Ishikawa (cell line): Measurements from ENCODE around the gene HTD2.

Source experiments
- CEBPB ChIP-seq: IDR thresholded peaks from 2 replicates; pipeline ENCODE4 v1.6.1; 2012
- CREB1 ChIP-seq: IDR thresholded peaks from 2 replicates; pipeline ENCODE4 v1.6.1; 2012; ENCODE audit warnings: low read depth
- EGR1 ChIP-seq: IDR thresholded peaks from 2 replicates; pipeline ENCODE4 v1.6.1; 2012
- EP300 ChIP-seq: IDR thresholded peaks from 2 replicates; pipeline ENCODE4 v1.6.1; 2012; ENCODE audit warnings: borderline replicate concordance
- RAD21 ChIP-seq: IDR thresholded peaks from 2 replicates; pipeline ENCODE4 v1.6.1; 2012; ENCODE audit warnings: low read depth
- TAF1 ChIP-seq: IDR thresholded peaks from 2 replicates; pipeline ENCODE4 v1.6.1; 2012; ENCODE audit warnings: low read depth, mild to moderate bottlenecking
- TCF12 ChIP-seq: IDR thresholded peaks from 2 replicates; pipeline ENCODE4 v1.6.1; 2012; ENCODE audit warnings: low read depth
- TEAD4 ChIP-seq: IDR thresholded peaks from 2 replicates; pipeline ENCODE4 v1.6.1; 2012
- YY1 ChIP-seq: IDR thresholded peaks from 2 replicates; pipeline ENCODE4 v1.6.1; 2012; ENCODE audit warnings: low read depth
- TF ChIP-seq, protein P1 (sequence below): IDR thresholded peaks from 2 replicates; pipeline ENCODE4 v1.6.1; 2012; ENCODE audit warnings: low read depth, mild to moderate bottlenecking
- TF ChIP-seq, protein P2 (sequence below): IDR thresholded peaks from 2 replicates; pipeline ENCODE4 v1.6.1; 2012

DNA sequence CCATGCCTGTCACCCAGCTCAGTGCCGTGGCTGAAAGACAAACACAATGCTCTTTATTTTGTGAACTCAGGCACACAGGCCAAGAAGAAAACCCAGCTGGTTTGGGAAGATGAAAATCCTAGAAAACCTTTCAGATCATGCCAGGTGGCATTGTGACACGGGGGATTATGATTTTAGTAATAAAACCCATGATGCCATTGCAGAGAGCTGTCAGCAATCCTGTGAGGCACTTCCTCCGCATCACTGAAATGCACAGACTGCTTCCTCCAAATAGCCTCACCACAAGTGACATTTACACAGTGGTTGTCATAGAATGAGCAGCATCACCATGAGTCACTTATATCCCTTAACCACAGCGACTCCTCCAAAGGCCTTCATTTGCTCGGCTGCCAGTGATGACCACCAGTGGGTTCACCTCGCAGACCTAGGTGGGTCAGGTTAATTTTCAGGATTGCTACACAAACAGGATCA, 46.0 kb upstream of the HTD2 start:
- TF ChIP-seq, protein P1, sequence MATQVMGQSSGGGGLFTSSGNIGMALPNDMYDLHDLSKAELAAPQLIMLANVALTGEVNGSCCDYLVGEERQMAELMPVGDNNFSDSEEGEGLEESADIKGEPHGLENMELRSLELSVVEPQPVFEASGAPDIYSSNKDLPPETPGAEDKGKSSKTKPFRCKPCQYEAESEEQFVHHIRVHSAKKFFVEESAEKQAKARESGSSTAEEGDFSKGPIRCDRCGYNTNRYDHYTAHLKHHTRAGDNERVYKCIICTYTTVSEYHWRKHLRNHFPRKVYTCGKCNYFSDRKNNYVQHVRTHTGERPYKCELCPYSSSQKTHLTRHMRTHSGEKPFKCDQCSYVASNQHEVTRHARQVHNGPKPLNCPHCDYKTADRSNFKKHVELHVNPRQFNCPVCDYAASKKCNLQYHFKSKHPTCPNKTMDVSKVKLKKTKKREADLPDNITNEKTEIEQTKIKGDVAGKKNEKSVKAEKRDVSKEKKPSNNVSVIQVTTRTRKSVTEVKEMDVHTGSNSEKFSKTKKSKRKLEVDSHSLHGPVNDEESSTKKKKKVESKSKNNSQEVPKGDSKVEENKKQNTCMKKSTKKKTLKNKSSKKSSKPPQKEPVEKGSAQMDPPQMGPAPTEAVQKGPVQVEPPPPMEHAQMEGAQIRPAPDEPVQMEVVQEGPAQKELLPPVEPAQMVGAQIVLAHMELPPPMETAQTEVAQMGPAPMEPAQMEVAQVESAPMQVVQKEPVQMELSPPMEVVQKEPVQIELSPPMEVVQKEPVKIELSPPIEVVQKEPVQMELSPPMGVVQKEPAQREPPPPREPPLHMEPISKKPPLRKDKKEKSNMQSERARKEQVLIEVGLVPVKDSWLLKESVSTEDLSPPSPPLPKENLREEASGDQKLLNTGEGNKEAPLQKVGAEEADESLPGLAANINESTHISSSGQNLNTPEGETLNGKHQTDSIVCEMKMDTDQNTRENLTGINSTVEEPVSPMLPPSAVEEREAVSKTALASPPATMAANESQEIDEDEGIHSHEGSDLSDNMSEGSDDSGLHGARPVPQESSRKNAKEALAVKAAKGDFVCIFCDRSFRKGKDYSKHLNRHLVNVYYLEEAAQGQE: no peak
- TF ChIP-seq YY1: no peak
- TF ChIP-seq TCF12: no peak
- no peak for TF ChIP-seq TAF1
- no peak for TF ChIP-seq CREB1
- no peak for TF ChIP-seq RAD21
- TF ChIP-seq EP300: no peak
- TF ChIP-seq, protein P2, sequence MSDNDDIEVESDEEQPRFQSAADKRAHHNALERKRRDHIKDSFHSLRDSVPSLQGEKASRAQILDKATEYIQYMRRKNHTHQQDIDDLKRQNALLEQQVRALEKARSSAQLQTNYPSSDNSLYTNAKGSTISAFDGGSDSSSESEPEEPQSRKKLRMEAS: no peak
- no peak for TF ChIP-seq TEAD4
- no peak for TF ChIP-seq EGR1
- no peak for TF ChIP-seq CEBPB
